Measurements from ENCODE around the gene ZSWIM2. TPM values are rescaled to one million over a fixed set of nuclear protein-coding genes. Genes with fewer than 3 reads are reported as not detected.
"Not testable (repeated sequence)": the region's sequence is repeated elsewhere in the genome, so short reads cannot be mapped to it uniquely, and the experiment has no call there.

Gene ZSWIM2
- total RNA-seq (2022) (not detected in 2 replicates), Bru-seq, nascent RNA (not detected), BruChase-seq, experiment 1, labeled RNA remaining after a 6-hour chase (percentile 5 among the genes with signal in this experiment), BruChase-seq, experiment 2, labeled RNA remaining after a 2-hour chase (not detected)
- long read RNA-seq = 0 reads

- intact Hi-C loops (cut with micrococcal nuclease) = no loop called here
- peak; percentile 87 for DNase-seq (ENCODE audit: unreplicated experiment)
- CTCF ChIA-PET = interaction anchor here (0.6 kb wide), 3 partner anchors 11 to 1013 kb away, joined by 3 read pairs; no protein-coding TSS in a partner anchor
- BruUV-seq (replicated peaks) = no TSS peak
- H3K4me3 Mint-ChIP-seq (ENCODE audit: unreplicated experiment) = peak within 1 kb of the TSS; percentile 75
- TF ChIP-seq CTCF (IDR thresholded peaks at IDR 0.05; ENCODE audit: unreplicated experiment) = no peak
- H3K9me3 Mint-ChIP-seq (ENCODE audit: unreplicated experiment) = no peaks in the 10 kb centered on the region
- H3K27me3 Mint-ChIP-seq (ENCODE audit: insufficient read depth, unreplicated experiment) = no peaks in the 10 kb centered on the region
- H3K36me3 Mint-ChIP-seq (ENCODE audit: insufficient read depth, unreplicated experiment) = no peaks in the 10 kb centered on the region
- peaks cover 11% of the 10 kb centered on the region for H3K4me1 Mint-ChIP-seq (ENCODE audit: insufficient read depth, unreplicated experiment)
- POLR2A ChIA-PET = no interaction called here
- peak within 1 kb of the TSS; percentile 81 for H3K27ac Mint-ChIP-seq (ENCODE audit: low read depth, unreplicated experiment)
These were observed at the start of gene ZSWIM2 for GRCh38 chr2:186848873-186849578. ZSWIM2 (minus strand) TSS chr2:186849170; CDS start chr2:186849130, 40 bp downstream.

GRCh38 chr2:186896220-186896619 is 47.2 kb upstream of the ZSWIM2 start:
- DNase-seq (ENCODE audit: unreplicated experiment); H3K27ac Mint-ChIP-seq (ENCODE audit: low read depth, unreplicated experiment); POLR2A ChIA-PET; H3K27me3 Mint-ChIP-seq (ENCODE audit: insufficient read depth, unreplicated experiment); H3K4me1 Mint-ChIP-seq (ENCODE audit: insufficient read depth, unreplicated experiment); H3K9me3 Mint-ChIP-seq (ENCODE audit: unreplicated experiment); H3K4me3 Mint-ChIP-seq (ENCODE audit: unreplicated experiment); CTCF ChIA-PET; BruUV-seq (replicated peaks); intact Hi-C loops (cut with micrococcal nuclease); H3K36me3 Mint-ChIP-seq (ENCODE audit: insufficient read depth, unreplicated experiment): not testable (repeated sequence)

- Mint-ChIP-seq H3K4me1 (ENCODE audit: insufficient read depth, unreplicated experiment) (peaks cover 10% of the 10 kb centered on the region), H3K27me3 (ENCODE audit: insufficient read depth, unreplicated experiment) (no peaks in the 10 kb centered on the region), H3K36me3 (ENCODE audit: insufficient read depth, unreplicated experiment) (no peaks in the 10 kb centered on the region), H3K4me3 (ENCODE audit: unreplicated experiment) (no peak overlapping the region), H3K9me3 (ENCODE audit: unreplicated experiment) (no peaks in the 10 kb centered on the region), H3K27ac (ENCODE audit: low read depth, unreplicated experiment) (no peak overlapping the region)
- intact Hi-C loops (cut with micrococcal nuclease) = no loop called here
- POLR2A ChIA-PET = interaction anchor here (0.6 to 1.8 kb wide), 2 partner anchors 24 to 1608 kb away, joined by 3 to 4 read pairs; no protein-coding TSS in a partner anchor
- CTCF ChIA-PET = no interaction called here
- no peak for TF ChIP-seq CTCF (IDR thresholded peaks at IDR 0.05; ENCODE audit: unreplicated experiment)
- no peak for DNase-seq (ENCODE audit: unreplicated experiment)
- no TSS peak for BruUV-seq (replicated peaks)
These were observed 46.5 kb upstream of the ZSWIM2 start for GRCh38 chr2:186895451-186895850.

- POLR2A ChIA-PET = interaction anchor here (0.7 to 1.8 kb wide), 2 partner anchors 7 to 25 kb away, joined by 3 read pairs; no protein-coding TSS in a partner anchor
- no TSS peak for BruUV-seq (replicated peaks)
- intact Hi-C loops (cut with micrococcal nuclease) = no loop called here
These were observed 45.5 kb upstream of the ZSWIM2 start for GRCh38 chr2:186894478-186894877.

More at GRCh38 chr2:186894478-186894877, 45.5 kb upstream of the ZSWIM2 start:
- no peak for DNase-seq (ENCODE audit: unreplicated experiment)
- Mint-ChIP-seq H3K9me3 (ENCODE audit: unreplicated experiment) (no peaks in the 10 kb centered on the region), H3K4me1 (ENCODE audit: insufficient read depth, unreplicated experiment) (peaks cover 15% of the 10 kb centered on the region), H3K36me3 (ENCODE audit: insufficient read depth, unreplicated experiment) (no peaks in the 10 kb centered on the region), H3K27ac (ENCODE audit: low read depth, unreplicated experiment) (no peak overlapping the region), H3K4me3 (ENCODE audit: unreplicated experiment) (no peak overlapping the region), H3K27me3 (ENCODE audit: insufficient read depth, unreplicated experiment) (no peaks in the 10 kb centered on the region)
- CTCF ChIA-PET = interaction anchor here (0.5 to 1.5 kb wide), 2 partner anchors 32 to 327 kb away, joined by 3 to 4 read pairs; no protein-coding TSS in a partner anchor
- no peak for TF ChIP-seq CTCF (IDR thresholded peaks at IDR 0.05; ENCODE audit: unreplicated experiment)
